ENCODE data around the gene VTI1A.

- TF ChIP-seq CTCF (IDR thresholded peaks at IDR 0.05), result no peak
- TF ChIP-seq POLR2A (IDR thresholded peaks at IDR 0.05), result no peak
Observed at GRCh38 chr10:112407696-112408095, 39.3 kb upstream of the VTI1A start.
